HEK293 (cell line): ENCODE results near the gene HTR1E.

Experiments used
- CTCF ChIA-PET: fragments of 350-600 bp; formaldehyde crosslinking; extraction: SDS; loops from one replicate; lab custom pipeline; 2021; ENCODE audit warnings: antibody characterized with exemption; lab: Yijun Ruan, JAX
- POLR2A ChIA-PET: fragments of 300-600 bp; formaldehyde crosslinking; extraction: SDS; loops from one replicate; lab custom pipeline; 2020; ENCODE audit warnings: antibody characterized with exemption, inconsistent platforms; lab: Yijun Ruan, JAX
- H3K27ac ChIP-seq: fragments of 200-500 bp; sonication (Bioruptor generic); 2 replicates; pipeline ENCODE4 v1.5.1; 2014; ENCODE audit warnings: low read depth, low read length, control low read depth, inconsistent platforms; ENCODE audit errors: extremely low read depth
- H3K36me3 ChIP-seq, 2 experiments: fragments of 200-500 bp in 1 of 2; sonication (Bioruptor generic) in 1 of 2; 1 replicate in 1 of 2; 2 replicates in 1 of 2; pipeline ENCODE4 v1.5.1; 2014 to 2017; ENCODE audit warnings: inconsistent platforms in 2 of 2, low read length in 2 of 2; ENCODE audit not compliant: control insufficient read depth in 2 of 2, insufficient read depth in 1 of 2
- H3K4me1 ChIP-seq: fragments of 200-500 bp; sonication (Bioruptor generic); 2 replicates; pipeline ENCODE4 v1.5.1; 2014; ENCODE audit warnings: mild to moderate bottlenecking, low read length, inconsistent platforms; ENCODE audit not compliant: control insufficient read depth, insufficient read depth
- H3K4me3 ChIP-seq: 2 replicates; pipeline ENCODE4 v1.5.1; 2011; ENCODE audit warnings: low read depth, mild to moderate bottlenecking, control low read depth, low read length, moderate library complexity
- H3K9me3 ChIP-seq: fragments of 200-500 bp; sonication (Bioruptor generic); 2 replicates; pipeline ENCODE4 v1.5.1; 2014; ENCODE audit warnings: low read depth, low read length, inconsistent platforms; ENCODE audit not compliant: control insufficient read depth, insufficient read depth
- KLF1 ChIP-seq: fragments of 450-650 bp; formaldehyde crosslinking; IDR thresholded peaks from 2 replicates; pipeline ENCODE4 v1.5.1; 2016; ENCODE audit warnings: missing biosample characterization, missing genetic modification characterization
- MEIS1 ChIP-seq: sonication (generic); formaldehyde crosslinking; IDR thresholded peaks from 2 replicates; pipeline ENCODE4 v1.8.1; 2022; ENCODE audit warnings: missing genetic modification reagents, mild to moderate bottlenecking, borderline replicate concordance
- SETDB1 ChIP-seq: IDR thresholded peaks from one replicate; pipeline ENCODE4 v1.6.1; 2017; ENCODE audit warnings: mild to moderate bottlenecking, low read length, moderate library complexity, mixed read lengths; ENCODE audit not compliant: insufficient read length
- ZFP3 ChIP-seq: fragments of 450-650 bp; formaldehyde crosslinking; IDR thresholded peaks from 2 replicates; pipeline ENCODE4 v1.5.1; 2016; ENCODE audit warnings: low read depth, missing biosample characterization, missing genetic modification characterization
- ZNF214 ChIP-seq: fragments of 450-650 bp; formaldehyde crosslinking; IDR thresholded peaks from 2 replicates; pipeline ENCODE4 v1.5.1; 2017; ENCODE audit warnings: missing biosample characterization, mild to moderate bottlenecking, missing genetic modification characterization, borderline replicate concordance
- ZNF23 ChIP-seq: fragments of 450-650 bp; formaldehyde crosslinking; IDR thresholded peaks from 2 replicates; pipeline ENCODE4 v1.5.1; 2016; ENCODE audit warnings: missing biosample characterization, missing genetic modification characterization, borderline replicate concordance
- ZNF24 ChIP-seq: fragments of 450-650 bp; formaldehyde crosslinking; IDR thresholded peaks from 2 replicates; pipeline ENCODE4 v1.5.1; 2016; ENCODE audit warnings: missing biosample characterization, missing genetic modification characterization
- ZNF324 ChIP-seq: fragments of 450-650 bp; formaldehyde crosslinking; IDR thresholded peaks from 2 replicates; pipeline ENCODE4 v1.5.1; 2016; ENCODE audit warnings: missing biosample characterization, missing genetic modification characterization
- ZNF335 ChIP-seq: fragments of 450-650 bp; formaldehyde crosslinking; conservative IDR thresholded peaks from 2 replicates; pipeline ENCODE4 v1.5.1; 2016; ENCODE audit warnings: missing biosample characterization, missing genetic modification characterization
- ZNF354C ChIP-seq: fragments of 450-650 bp; formaldehyde crosslinking; IDR thresholded peaks from 2 replicates; pipeline ENCODE4 v1.5.1; 2016; ENCODE audit warnings: missing biosample characterization, missing genetic modification characterization, low read depth, borderline replicate concordance
- ZNF621 ChIP-seq: fragments of 450-650 bp; formaldehyde crosslinking; IDR thresholded peaks from 2 replicates; pipeline ENCODE4 v1.5.1; 2017; ENCODE audit warnings: missing biosample characterization, missing genetic modification characterization
- ZNF654 ChIP-seq: fragments of 450-650 bp; formaldehyde crosslinking; IDR thresholded peaks from 2 replicates; pipeline ENCODE4 v1.5.1; 2016; ENCODE audit warnings: low read depth, missing biosample characterization, missing genetic modification characterization
- ZNF677 ChIP-seq: fragments of 450-650 bp; IDR thresholded peaks from 2 replicates; pipeline ENCODE4 v1.5.0; 2018; ENCODE audit warnings: missing biosample characterization, mild to moderate bottlenecking, missing genetic modification characterization, moderate library complexity
- TF ChIP-seq, protein P1 (sequence below): fragments of 450-650 bp; formaldehyde crosslinking; conservative IDR thresholded peaks from 2 replicates; pipeline ENCODE4 v1.5.1; 2016; ENCODE audit warnings: low read depth, missing biosample characterization, missing genetic modification characterization
- TF ChIP-seq, protein P2 (sequence below): sonication (generic); formaldehyde crosslinking; IDR thresholded peaks from 2 replicates; pipeline ENCODE4 v1.8.1; 2022; ENCODE audit warnings: mild to moderate bottlenecking, moderate library complexity, missing genetic modification reagents
- TF ChIP-seq, protein P3 (sequence below): fragments of 450-650 bp; formaldehyde crosslinking; IDR thresholded peaks from 2 replicates; pipeline ENCODE4 v1.5.1; 2016; ENCODE audit warnings: missing biosample characterization, missing genetic modification characterization
- TF ChIP-seq, protein P4 (sequence below): fragments of 450-650 bp; formaldehyde crosslinking; IDR thresholded peaks from 2 replicates; pipeline ENCODE4 v1.5.1; 2016; ENCODE audit warnings: missing biosample characterization, missing genetic modification characterization
- TF ChIP-seq, protein P5 (sequence below): fragments of 450-650 bp; formaldehyde crosslinking; IDR thresholded peaks from 2 replicates; pipeline ENCODE4 v1.5.1; 2016; ENCODE audit warnings: missing biosample characterization, missing genetic modification characterization

The HTR1E gene

DNA sequence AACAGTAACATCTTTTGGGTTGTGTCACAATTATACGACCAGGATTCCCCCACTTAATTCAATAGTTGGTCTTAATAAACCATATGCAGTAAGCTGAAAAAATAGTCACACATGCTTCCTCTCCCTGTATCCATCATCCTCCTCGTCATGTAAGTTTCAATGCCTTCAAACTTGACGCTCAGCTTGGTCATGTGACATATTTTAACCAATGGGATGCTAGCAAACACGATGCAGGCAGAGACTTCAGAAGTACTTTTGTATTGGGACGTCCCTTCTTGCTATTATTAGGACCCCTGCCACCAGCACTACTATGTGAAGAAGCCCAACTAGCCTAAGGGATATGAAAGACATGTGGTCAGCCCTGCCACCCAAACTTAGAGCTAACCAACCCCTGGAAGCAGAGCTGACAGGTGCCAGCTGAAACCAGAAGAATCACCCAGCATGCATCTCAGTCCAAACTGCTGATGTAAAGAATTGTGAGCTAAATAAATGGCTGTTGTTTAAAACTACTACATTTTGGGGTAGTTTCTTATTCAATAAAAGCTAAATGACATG, 108.3 kb downstream of the HTR1E start:
- Histone ChIP-seq H3K36me3 (no peaks in the 10 kb centered on the region), H3K27ac (no peak overlapping the region), H3K4me1 (no peaks in the 10 kb centered on the region), H3K9me3 (no peaks in the 10 kb centered on the region), H3K4me3 (no peak overlapping the region)
- ChIA-PET CTCF (interaction anchor here (0.6 to 0.7 kb wide), 2 partner anchors 17 to 29 kb away, joined by 3 to 5 read pairs; no protein-coding TSS in a partner anchor), POLR2A (no interaction called here)
- peak; percentile 37 for TF ChIP-seq ZNF335
- TF ChIP-seq, protein P1, sequence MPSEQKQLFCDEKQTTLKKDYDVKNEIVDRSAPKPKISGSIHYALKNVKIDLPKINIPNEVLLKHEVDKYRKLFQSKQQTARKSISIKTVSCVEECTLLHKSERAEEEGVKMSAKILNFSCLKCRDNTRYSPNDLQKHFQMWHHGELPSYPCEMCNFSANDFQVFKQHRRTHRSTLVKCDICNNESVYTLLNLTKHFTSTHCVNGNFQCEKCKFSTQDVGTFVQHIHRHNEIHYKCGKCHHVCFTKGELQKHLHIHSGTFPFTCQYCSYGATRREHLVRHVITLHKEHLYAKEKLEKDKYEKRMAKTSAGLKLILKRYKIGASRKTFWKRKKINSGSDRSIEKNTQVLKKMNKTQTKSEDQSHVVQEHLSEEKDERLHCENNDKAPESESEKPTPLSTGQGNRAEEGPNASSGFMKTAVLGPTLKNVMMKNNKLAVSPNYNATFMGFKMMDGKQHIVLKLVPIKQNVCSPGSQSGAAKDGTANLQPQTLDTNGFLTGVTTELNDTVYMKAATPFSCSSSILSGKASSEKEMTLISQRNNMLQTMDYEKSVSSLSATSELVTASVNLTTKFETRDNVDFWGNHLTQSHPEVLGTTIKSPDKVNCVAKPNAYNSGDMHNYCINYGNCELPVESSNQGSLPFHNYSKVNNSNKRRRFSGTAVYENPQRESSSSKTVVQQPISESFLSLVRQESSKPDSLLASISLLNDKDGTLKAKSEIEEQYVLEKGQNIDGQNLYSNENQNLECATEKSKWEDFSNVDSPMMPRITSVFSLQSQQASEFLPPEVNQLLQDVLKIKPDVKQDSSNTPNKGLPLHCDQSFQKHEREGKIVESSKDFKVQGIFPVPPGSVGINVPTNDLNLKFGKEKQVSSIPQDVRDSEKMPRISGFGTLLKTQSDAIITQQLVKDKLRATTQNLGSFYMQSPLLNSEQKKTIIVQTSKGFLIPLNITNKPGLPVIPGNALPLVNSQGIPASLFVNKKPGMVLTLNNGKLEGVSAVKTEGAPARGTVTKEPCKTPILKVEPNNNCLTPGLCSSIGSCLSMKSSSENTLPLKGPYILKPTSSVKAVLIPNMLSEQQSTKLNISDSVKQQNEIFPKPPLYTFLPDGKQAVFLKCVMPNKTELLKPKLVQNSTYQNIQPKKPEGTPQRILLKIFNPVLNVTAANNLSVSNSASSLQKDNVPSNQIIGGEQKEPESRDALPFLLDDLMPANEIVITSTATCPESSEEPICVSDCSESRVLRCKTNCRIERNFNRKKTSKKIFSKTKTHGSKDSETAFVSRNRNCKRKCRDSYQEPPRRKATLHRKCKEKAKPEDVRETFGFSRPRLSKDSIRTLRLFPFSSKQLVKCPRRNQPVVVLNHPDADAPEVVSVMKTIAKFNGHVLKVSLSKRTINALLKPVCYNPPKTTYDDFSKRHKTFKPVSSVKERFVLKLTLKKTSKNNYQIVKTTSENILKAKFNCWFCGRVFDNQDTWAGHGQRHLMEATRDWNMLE (tag by site-specific recombination): no peak

DNA sequence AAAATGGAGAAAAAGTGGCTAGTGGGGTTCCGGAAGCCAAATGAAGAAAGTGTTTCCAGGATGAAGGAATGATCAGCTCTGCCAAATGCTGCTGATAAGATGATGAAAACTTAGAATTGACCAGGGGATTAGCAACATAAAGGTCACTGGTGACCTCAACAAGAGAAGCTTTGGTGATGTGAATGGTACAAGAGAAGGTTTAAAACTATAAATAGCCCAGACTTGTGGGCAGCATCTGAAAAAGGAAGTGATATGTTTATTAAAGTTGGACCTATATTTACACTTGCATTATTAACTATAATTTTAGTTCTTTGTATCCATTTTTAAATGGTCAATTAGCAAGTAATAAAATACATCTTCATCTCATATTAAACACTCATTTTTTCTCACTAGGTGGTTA, 112.5 kb downstream of the HTR1E start:
- TF ChIP-seq ZNF354C (tag by site-specific recombination) (no peak), ZNF677 (no peak), ZNF324 (tag by site-specific recombination) (no peak), ZNF24 (tag by site-specific recombination) (no peak), ZNF23 (no peak), ZNF214 (tag by site-specific recombination) (no peak), MEIS1 (CRISPR knock-in tag) (no peak), ZFP3 (tag by site-specific recombination) (no peak), SETDB1 (no peak), ZNF621 (tag by site-specific recombination) (no peak), ZNF654 (tag by site-specific recombination) (no peak), KLF1 (tag by site-specific recombination) (no peak)
- TF ChIP-seq, protein P2, sequence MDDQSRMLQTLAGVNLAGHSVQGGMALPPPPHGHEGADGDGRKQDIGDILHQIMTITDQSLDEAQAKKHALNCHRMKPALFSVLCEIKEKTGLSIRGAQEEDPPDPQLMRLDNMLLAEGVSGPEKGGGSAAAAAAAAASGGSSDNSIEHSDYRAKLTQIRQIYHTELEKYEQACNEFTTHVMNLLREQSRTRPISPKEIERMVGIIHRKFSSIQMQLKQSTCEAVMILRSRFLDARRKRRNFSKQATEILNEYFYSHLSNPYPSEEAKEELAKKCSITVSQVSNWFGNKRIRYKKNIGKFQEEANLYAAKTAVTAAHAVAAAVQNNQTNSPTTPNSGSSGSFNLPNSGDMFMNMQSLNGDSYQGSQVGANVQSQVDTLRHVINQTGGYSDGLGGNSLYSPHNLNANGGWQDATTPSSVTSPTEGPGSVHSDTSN: no peak
- TF ChIP-seq, protein P3, sequence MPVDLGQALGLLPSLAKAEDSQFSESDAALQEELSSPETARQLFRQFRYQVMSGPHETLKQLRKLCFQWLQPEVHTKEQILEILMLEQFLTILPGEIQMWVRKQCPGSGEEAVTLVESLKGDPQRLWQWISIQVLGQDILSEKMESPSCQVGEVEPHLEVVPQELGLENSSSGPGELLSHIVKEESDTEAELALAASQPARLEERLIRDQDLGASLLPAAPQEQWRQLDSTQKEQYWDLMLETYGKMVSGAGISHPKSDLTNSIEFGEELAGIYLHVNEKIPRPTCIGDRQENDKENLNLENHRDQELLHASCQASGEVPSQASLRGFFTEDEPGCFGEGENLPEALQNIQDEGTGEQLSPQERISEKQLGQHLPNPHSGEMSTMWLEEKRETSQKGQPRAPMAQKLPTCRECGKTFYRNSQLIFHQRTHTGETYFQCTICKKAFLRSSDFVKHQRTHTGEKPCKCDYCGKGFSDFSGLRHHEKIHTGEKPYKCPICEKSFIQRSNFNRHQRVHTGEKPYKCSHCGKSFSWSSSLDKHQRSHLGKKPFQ (tag by site-specific recombination): no peak
- TF ChIP-seq, protein P1 (tag by site-specific recombination): no peak
- TF ChIP-seq, protein P4, sequence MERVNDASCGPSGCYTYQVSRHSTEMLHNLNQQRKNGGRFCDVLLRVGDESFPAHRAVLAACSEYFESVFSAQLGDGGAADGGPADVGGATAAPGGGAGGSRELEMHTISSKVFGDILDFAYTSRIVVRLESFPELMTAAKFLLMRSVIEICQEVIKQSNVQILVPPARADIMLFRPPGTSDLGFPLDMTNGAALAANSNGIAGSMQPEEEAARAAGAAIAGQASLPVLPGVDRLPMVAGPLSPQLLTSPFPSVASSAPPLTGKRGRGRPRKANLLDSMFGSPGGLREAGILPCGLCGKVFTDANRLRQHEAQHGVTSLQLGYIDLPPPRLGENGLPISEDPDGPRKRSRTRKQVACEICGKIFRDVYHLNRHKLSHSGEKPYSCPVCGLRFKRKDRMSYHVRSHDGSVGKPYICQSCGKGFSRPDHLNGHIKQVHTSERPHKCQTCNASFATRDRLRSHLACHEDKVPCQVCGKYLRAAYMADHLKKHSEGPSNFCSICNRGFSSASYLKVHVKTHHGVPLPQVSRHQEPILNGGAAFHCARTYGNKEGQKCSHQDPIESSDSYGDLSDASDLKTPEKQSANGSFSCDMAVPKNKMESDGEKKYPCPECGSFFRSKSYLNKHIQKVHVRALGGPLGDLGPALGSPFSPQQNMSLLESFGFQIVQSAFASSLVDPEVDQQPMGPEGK (tag by site-specific recombination): no peak
- TF ChIP-seq, protein P5, sequence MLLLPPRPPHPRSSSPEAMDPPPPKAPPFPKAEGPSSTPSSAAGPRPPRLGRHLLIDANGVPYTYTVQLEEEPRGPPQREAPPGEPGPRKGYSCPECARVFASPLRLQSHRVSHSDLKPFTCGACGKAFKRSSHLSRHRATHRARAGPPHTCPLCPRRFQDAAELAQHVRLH (tag by site-specific recombination): no peak
- Histone ChIP-seq H3K27ac (no peak overlapping the region), H3K4me3 (no peak overlapping the region), H3K4me1 (no peaks in the 10 kb centered on the region), H3K9me3 (no peaks in the 10 kb centered on the region), H3K36me3 (no peaks in the 10 kb centered on the region)
- CTCF ChIA-PET: interaction anchor here (0.6 to 0.9 kb wide), 3 partner anchors 21 to 1057 kb away, joined by 3 to 5 read pairs (median 4); no protein-coding TSS in a partner anchor
- POLR2A ChIA-PET: no interaction called here
